Measurements from ENCODE around the gene HERC4.

HERC4 gene

GRCh38 chr10:67977251-67977650, 97.8 kb downstream of the HERC4 start:
- TF ChIP-seq EZH2phosphoT487 (IDR thresholded peaks at IDR 0.05; ENCODE audit: borderline replicate concordance) (no peak), CTCF (conservative IDR thresholded peaks at IDR 0.05; ENCODE audit: low read length) (no peak)
- Histone ChIP-seq H3K9ac (ENCODE audit: low read depth, low read length, poor library complexity, severe bottlenecking) (no peak overlapping the region), H3K9me3 (ENCODE audit: insufficient read depth, low read depth, low read length) (no peaks in the 10 kb centered on the region), H3K4me3 (ENCODE audit: low read length, poor library complexity, severe bottlenecking) (no peak overlapping the region), H3K27me3 (ENCODE audit: insufficient read depth, low read length, poor library complexity, severe bottlenecking) (no peaks in the 10 kb centered on the region), H4K20me1 (ENCODE audit: insufficient read depth, low read length, poor library complexity, severe bottlenecking) (no peaks in the 10 kb centered on the region), H3K4me2 (ENCODE audit: low read depth, low read length, poor library complexity, severe bottlenecking) (no peak overlapping the region), H3F3A (ENCODE audit: low read depth) (no peaks in the 10 kb centered on the region), H3K79me2 (ENCODE audit: insufficient read depth, low read length) (no peaks in the 10 kb centered on the region), H3K36me3 (ENCODE audit: insufficient read depth, low read length) (peaks cover 23% of the 10 kb centered on the region; the same call in 1 of the 2 replicates), H2AFZ (ENCODE audit: low read length) (no peak overlapping the region), H3K4me1 (ENCODE audit: insufficient read depth, low read length, poor library complexity, severe bottlenecking) (no peaks in the 10 kb centered on the region), H3K9me2 (replicated peaks; ENCODE audit: low read depth, low read length) (no peaks in the 10 kb centered on the region)

DNA sequence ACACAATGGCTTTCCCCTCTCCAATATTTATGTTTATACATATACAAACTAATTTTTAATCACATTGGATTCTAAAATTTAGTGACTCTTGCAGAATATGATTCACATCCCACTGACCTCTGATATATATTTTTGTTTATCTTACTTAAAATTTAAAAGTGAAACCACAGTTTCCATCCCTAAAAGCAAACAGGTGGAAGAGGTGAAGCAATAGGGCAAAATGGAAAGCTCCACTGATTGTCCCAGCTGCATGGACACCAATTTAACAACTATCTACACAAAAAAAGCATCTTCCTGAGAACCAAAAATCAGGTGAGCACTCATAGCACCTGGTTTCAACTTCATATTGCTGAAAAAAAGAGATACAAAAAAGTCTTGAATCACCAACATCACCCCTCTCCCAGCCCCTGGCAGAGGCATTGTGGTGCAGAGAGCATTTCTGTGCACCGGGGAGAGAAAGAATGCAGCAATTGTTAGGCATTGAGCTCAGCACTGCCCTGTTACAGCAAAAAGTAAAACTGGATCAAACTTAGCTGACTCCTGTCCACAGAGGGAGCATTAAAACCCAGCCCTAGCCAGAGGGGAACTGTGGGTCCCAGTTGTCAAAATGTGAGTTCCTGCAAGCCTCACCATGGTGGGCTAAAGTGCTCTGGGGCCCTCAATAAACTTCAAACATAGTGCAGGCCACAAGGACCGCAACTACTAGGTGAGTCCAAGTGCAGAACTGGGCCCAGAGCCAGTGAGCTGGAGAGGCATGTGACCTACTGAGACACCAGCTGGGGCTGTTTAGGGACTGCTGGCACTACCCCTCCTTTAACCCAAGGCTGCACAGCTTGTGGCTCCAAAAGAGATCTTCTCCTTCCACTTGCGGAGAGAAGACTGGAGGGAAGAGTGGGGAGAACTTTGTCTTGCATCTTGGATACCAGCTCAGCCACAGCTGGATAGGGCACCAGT, 98.5 kb downstream of the HERC4 start:
- H3K4me2 ChIP-seq (ENCODE audit: low read depth, low read length, poor library complexity, severe bottlenecking) = no peak overlapping the region
- H3K9ac ChIP-seq (ENCODE audit: low read depth, low read length, poor library complexity, severe bottlenecking) = no peak overlapping the region
- H3K4me3 ChIP-seq (ENCODE audit: low read length, poor library complexity, severe bottlenecking) = no peak overlapping the region
- H3K27me3 ChIP-seq (ENCODE audit: insufficient read depth, low read length, poor library complexity, severe bottlenecking) = no peaks in the 10 kb centered on the region
- H3K9me3 ChIP-seq (ENCODE audit: insufficient read depth, low read depth, low read length) = peaks cover 4% of the 10 kb centered on the region; the same call in 1 of the 2 replicates
- no peaks in the 10 kb centered on the region for H3K9me2 ChIP-seq (replicated peaks; ENCODE audit: low read depth, low read length)
- no peaks in the 10 kb centered on the region for H3K79me2 ChIP-seq (ENCODE audit: insufficient read depth, low read length)
- no peak overlapping the region for H2AFZ ChIP-seq (ENCODE audit: low read length)
- TF ChIP-seq CTCF (conservative IDR thresholded peaks at IDR 0.05; ENCODE audit: low read length) (no peak), EZH2phosphoT487 (IDR thresholded peaks at IDR 0.05; ENCODE audit: borderline replicate concordance) (no peak)
- no peaks in the 10 kb centered on the region for H3F3A ChIP-seq (ENCODE audit: low read depth)
- H4K20me1 ChIP-seq (ENCODE audit: insufficient read depth, low read length, poor library complexity, severe bottlenecking) = no peaks in the 10 kb centered on the region
- H3K4me1 ChIP-seq (ENCODE audit: insufficient read depth, low read length, poor library complexity, severe bottlenecking) = no peaks in the 10 kb centered on the region
- peaks cover 23% of the 10 kb centered on the region; the same call in 1 of the 2 replicates for H3K36me3 ChIP-seq (ENCODE audit: insufficient read depth, low read length)

DNA sequence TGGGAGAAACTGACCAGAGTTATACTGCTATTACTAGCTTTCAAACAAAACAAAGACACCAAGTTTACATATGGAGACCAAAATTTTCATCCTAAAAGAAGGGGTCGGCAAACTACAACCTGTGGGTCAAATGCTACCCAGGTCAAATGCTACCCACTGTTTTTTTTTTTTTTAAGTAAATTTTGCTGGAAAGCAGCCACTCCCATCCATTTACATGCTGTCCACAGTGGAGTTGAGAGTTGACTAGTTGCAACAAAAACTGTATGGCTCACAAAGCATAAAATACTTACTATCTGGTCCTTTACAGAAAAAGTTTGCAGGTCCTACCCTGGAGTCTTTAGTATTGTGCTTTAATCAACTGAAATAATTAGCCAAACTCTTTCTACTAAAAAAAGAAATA, 99.2 kb downstream of the HERC4 start:
- no peak overlapping the region for H3K4me2 ChIP-seq (ENCODE audit: low read depth, low read length, poor library complexity, severe bottlenecking)
- no peaks in the 10 kb centered on the region for H3K79me2 ChIP-seq (ENCODE audit: insufficient read depth, low read length)
- H3K36me3 ChIP-seq (ENCODE audit: insufficient read depth, low read length) = peaks cover 23% of the 10 kb centered on the region; the same call in 1 of the 2 replicates

More for the DNA sequence above, 99.2 kb downstream of the HERC4 start:
- Histone ChIP-seq H2AFZ (ENCODE audit: low read length) (no peak overlapping the region), H3K9me2 (replicated peaks; ENCODE audit: low read depth, low read length) (no peaks in the 10 kb centered on the region), H3K9ac (ENCODE audit: low read depth, low read length, poor library complexity, severe bottlenecking) (no peak overlapping the region), H3K27me3 (ENCODE audit: insufficient read depth, low read length, poor library complexity, severe bottlenecking) (no peaks in the 10 kb centered on the region), H3K4me3 (ENCODE audit: low read length, poor library complexity, severe bottlenecking) (no peak overlapping the region), H3F3A (ENCODE audit: low read depth) (no peaks in the 10 kb centered on the region), H3K9me3 (ENCODE audit: insufficient read depth, low read depth, low read length) (peaks cover 5% of the 10 kb centered on the region; the same call in 1 of the 2 replicates), H3K4me1 (ENCODE audit: insufficient read depth, low read length, poor library complexity, severe bottlenecking) (no peaks in the 10 kb centered on the region), H4K20me1 (ENCODE audit: insufficient read depth, low read length, poor library complexity, severe bottlenecking) (no peaks in the 10 kb centered on the region)
- no peak for TF ChIP-seq CTCF (conservative IDR thresholded peaks at IDR 0.05; ENCODE audit: low read length)
- no peak for TF ChIP-seq EZH2phosphoT487 (IDR thresholded peaks at IDR 0.05; ENCODE audit: borderline replicate concordance)

Measured in Loucy (cell line).